Hepatocyte (in vitro differentiated cells): Measurements from ENCODE around the gene SCFD2.

ENCODE experiments used
- CTCF ChIP-seq: fragments of 200-600 bp; sonication (generic); IDR thresholded peaks from 2 replicates; pipeline ENCODE4 v1.5.1; 2016; ENCODE audit warnings: antibody characterized with exemption, mild to moderate bottlenecking; ENCODE audit not compliant: poor library complexity
- EZH2 ChIP-seq: fragments of 200-600 bp; sonication (generic); IDR thresholded peaks from 2 replicates; pipeline ENCODE4 v1.6.1; 2016; ENCODE audit warnings: antibody characterized with exemption, mild to moderate bottlenecking, borderline replicate concordance

DNA sequence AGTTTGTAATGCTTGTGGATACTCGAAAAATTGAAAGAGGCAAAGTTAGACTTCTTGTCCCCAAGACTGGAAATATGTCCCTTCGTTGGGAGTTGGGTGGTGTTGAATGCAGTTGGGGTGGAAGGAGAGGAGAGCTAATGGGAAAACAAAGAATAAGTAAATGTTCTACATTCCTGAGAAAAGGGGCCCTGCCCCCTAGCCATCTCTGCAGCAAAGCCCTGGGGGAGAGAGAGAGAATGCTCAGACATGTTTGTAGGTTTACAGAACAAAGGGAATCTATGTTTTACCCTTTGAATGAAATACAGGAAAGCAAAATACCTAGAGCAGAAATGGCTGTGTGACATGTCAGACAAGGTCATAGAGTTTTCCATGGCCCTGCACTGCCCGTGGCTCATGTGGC lies 415.6 kb downstream of the SCFD2 start:
- TF ChIP-seq CTCF (no peak), EZH2 (no peak)
